ENCODE data around the gene RBM4.
A peak's percentile ranks its signal among the peaks of the same experiment; 100 is the strongest.
"Not testable (repeated sequence)": the region's sequence is repeated elsewhere in the genome, so short reads cannot be mapped to it uniquely, and the experiment has no call there.

The RBM4 gene, protein sequence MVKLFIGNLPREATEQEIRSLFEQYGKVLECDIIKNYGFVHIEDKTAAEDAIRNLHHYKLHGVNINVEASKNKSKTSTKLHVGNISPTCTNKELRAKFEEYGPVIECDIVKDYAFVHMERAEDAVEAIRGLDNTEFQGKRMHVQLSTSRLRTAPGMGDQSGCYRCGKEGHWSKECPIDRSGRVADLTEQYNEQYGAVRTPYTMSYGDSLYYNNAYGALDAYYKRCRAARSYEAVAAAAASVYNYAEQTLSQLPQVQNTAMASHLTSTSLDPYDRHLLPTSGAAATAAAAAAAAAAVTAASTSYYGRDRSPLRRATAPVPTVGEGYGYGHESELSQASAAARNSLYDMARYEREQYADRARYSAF

DNA sequence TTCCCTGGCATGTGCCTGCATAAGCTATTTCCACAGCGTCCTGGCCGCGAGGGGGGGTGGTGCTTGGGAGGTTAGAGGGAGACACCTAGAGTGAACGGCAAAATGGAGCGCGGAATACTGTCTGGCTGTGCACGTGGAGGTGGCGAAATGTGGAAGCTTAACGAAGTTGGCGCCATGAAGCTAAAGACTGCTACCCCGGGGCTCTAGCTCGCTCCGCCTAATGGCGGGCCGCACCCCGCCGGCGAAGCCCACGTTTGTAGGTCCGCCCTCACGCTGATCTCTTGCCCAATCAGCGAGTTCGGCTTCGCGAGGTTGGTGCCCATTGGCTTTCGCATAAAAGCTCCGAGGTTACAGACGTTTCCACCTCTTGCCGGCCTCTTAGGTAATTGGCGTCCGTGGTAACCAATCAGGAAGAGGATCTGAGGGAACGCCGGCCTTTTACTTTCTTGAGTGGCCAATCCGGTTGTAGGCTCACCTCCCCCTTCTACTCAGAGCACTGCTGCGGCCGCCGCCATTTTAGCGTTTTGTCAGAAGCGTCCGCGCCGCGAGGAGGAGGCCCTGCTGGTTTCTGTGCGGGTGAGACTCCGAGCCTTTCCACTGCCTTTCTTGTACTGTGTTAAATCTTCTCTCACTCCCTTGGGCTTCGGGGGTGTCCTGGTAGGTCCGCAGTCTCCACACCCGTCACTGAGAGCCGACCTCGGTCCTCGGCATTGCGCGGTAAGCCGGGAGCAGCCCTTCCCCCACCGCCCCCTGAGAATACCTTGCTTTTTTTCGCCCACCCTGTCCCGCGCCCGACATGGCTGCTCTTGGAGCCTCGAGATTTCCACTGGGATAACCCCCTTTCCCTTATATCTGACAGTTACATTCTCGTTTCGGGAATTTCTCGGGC, at the start of gene RBM4:
Gene RBM4 (plus strand): TSS at position 527 of the 889 bp plus-strand sequence. CDS start 1,009 bp downstream, outside the sequence.
- DNase-seq (ENCODE audit: low read depth in 3 of 3), result peak; percentile 88 to 96 (median 93)

DNA sequence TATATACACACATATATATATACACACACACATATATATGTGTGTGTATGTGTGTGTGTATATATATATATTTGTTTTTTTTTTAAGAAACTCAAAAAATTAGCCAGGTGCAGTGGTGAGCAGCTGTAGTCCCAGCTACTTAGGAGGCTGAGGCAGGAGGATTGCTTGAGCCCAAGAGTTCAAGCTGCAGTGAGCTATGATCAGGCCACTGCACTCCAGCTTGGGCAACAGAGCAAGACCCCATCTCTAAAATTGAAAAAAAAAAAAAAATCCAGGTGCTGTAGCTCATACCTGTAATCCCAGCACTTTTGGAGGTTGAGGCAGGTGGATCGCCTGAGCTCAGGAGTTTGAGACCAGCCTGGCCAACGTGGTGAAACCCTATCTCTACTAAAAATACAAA, 49.2 kb upstream of the RBM4 start:
- DNase-seq (ENCODE audit: low read depth in 3 of 3), result not testable (repeated sequence)

- no peak for DNase-seq (ENCODE audit: low read depth in 3 of 3)
Observed at GRCh38 chr11:66589996-66590675, 48.4 kb upstream of the RBM4 start.

DNA sequence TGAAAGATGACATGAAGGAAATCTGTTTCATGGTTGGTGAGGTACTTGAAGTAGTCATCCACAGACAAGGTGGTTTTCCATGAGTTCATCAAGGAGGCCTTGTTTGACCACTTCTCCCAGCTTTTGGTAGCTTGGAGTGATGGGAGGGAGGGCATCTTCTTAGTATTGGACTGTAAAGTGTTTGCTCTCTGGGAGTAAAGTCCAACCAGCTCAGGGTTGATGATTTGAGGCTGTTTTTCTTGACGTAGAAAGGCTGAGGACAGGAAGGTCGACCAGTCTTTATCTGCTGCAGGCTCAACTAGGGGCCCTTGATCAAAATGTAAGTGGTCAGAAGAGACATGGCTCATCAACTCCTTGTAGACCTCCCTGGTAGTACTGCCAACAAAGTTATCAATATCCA, 47.3 kb upstream of the RBM4 start:
- DNase-seq (ENCODE audit: low read depth in 3 of 3), result no peak

DNA sequence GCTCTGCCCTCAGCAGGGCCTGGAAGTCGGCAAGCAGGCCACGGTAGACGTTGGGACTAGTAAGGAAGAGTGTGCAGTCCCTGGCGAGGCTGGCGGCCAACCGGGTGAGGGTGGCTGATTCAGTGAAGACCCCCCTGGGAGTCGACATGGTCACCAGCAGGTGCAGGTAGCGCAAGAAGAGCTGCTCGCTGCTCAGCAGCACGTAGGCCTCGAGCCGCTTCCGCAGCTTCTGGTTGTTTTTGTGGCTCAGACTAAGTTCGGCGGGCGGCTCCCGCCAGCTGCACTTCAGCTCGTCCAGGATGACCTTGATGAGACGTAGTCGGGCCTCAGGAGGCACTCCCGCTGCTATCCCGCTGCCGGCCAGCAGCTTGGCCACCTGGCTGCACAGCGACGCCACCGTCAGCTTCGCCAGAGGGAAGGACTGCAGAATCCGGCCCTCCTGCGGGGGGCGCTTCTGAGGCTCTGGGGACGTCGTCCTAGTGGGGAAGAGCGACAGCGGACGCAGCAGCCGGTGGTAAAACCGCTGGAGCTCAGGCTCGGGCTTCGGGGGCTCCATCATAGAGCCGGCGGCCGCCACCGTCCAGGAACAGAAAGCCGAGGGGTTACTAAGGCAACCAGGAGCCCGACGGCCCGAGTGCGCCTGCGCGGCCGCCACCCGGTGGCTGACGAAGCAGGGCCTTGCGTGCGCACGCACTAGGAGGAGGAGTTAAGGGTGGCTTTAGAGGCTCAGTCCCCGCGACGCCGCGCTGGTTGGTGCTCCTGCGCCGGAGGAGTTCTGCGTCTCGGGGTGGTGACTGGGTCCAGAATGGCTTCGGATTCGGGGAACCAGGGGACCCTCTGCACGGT, 45.8 kb upstream of the RBM4 start, which contains the start of the genes CCDC87 and CCS:
Gene CCDC87 (minus strand): TSS at position 607 of the 846 bp plus-strand sequence. CDS start 48 bp downstream, at position 559.
Gene CCS (plus strand): TSS at position 729 of the 846 bp plus-strand sequence. CDS start 77 bp downstream, at position 806.
- peak; percentile 97 to 99 (median 98) for DNase-seq (ENCODE audit: low read depth in 3 of 3)

- DNase-seq (ENCODE audit: low read depth in 3 of 3), result no peak
Observed at GRCh38 chr11:66593303-66593635, 45.2 kb upstream of the RBM4 start.

GRCh38 chr11:66593650-66594049, 44.9 kb upstream of the RBM4 start:
- no peak for DNase-seq (ENCODE audit: low read depth in 3 of 3)

DNA sequence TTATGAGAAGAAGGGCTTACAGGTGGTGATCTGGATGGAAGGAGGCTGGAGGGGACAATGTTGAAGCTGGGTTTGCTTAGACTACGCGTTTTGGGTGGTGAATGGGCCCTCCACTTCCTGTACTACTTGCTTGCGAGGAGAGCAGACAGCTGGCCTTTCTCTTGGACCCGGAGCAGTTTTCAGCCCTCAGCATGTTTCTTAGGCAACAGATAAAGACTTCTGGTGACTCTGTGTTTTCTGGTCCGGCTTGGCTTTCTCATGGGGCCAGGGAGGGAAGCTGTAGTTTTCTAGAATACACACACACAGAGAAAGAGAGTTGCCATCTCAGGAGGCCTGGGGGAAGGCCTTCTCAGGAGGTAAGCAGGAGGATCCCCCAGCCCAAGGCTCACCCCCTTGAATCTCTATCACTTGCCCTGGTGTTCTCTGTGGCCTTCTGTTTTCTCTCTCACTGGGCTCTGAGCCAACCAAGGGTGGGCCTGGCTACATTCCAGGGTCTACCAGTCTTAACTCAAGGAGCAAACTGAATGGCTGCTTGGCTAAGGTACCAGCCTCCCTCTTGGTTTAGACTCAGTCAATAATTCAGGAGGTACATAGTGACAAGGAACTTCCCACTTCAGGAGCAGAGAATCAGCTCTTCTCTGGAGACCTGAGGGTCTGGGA, 43.1 kb upstream of the RBM4 start:
- DNase-seq (ENCODE audit: low read depth in 3 of 3), result no peak

GRCh38 chr11:66598993-66599392, 39.5 kb upstream of the RBM4 start:
- DNase-seq (ENCODE audit: low read depth in 3 of 3), result no peak

DNA sequence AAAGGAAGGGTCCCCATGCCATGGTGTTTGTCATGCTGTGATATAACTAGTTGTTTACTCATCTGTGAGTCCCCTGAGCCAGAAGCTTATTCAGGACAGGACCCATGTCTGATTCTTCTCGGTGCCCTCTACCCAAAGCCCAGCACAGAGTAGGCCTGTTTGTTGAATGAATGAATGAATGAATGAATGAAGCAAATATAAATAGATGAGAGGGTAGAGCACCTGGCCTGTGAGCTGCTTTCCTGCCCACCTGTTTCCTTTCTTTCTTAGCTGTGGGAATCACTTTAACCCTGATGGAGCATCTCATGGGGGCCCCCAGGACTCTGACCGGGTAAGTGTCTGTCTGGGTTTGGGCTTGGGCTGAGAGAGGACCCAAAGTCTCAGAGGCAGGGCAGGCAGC, 38.3 kb upstream of the RBM4 start:
- DNase-seq (ENCODE audit: low read depth in 3 of 3), result no peak

DNA sequence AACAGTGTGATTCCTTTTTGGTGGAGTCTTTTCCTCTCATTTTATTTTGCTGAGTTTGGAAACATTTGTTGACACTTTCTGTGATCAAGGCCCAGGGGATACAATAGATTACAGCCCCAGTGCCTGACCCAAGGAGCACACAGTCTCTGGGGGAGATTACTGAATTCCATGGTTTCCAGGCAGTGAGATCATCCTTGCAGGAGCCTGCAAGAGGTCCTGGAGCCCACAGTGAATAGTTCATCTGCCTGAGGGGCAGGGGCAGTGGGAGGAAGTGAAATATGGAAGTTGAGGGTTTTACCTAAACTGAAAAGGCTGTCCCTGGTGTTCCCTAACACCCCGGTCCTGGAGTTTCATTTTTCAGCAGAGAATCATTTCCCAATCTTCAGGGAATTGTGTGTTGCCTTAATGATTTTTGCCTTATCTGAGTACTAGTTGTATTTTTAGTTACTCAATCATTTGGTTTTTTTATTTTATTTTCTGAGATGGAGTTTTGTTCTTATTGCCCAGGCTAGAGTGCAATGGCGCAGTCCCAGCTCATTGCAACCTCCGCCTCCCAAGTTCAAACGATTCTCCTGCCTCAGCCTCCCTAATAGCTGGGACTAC, 37.8 kb upstream of the RBM4 start:
- no peak for DNase-seq (ENCODE audit: low read depth in 3 of 3)

DNA sequence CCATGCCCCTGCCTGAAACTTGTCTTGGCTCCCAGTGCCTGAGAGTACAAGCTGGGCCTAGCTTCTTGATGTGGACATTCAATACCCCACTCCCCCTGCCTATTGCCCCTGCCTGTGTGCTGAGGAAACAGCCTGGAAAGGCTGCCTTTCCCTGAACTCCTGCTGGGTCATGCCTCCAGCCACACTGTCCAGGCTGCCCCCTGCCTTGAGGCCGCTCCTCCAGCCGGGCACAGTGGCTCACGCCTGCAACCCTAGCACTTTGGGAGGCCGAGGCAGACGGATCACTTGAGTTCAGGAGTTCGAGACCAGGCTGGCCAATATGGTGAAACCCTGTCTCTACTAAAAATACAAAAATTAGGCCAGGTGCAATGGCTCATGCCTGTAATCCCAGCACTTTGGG, 35.4 kb upstream of the RBM4 start:
- DNase-seq (ENCODE audit: low read depth in 3 of 3), result no peak

- DNase-seq (ENCODE audit: low read depth in 3 of 3), result no peak
Observed at GRCh38 chr11:66604155-66604554, 34.3 kb upstream of the RBM4 start.

DNA sequence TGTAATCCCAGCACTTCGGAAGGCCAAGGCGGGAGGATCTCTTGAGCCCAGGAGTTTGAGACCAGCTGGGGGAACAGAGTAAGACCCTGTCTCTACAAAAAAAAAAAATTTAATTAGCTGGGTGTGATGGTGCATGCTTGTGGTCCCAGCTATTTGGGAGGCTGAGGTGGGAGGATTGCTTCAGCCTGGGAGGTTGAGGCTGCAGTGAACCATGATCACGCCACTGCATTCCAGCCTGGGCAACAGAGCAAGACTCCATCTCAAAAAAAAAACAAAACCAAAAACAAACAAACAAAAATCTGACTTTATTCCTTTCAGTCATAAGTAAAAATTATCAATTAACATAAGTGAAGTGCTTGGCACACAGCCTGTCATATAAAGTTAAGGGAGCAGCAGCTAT, 31.9 kb upstream of the RBM4 start:
- DNase-seq (ENCODE audit: low read depth in 3 of 3), result not testable (repeated sequence)

GRCh38 chr11:66607126-66607834, 31.2 kb upstream of the RBM4 start:
- no peak for DNase-seq (ENCODE audit: low read depth in 3 of 3)

- DNase-seq (ENCODE audit: low read depth in 3 of 3), result no peak
Observed at GRCh38 chr11:66609721-66610617, 28.5 kb upstream of the RBM4 start.

DNA sequence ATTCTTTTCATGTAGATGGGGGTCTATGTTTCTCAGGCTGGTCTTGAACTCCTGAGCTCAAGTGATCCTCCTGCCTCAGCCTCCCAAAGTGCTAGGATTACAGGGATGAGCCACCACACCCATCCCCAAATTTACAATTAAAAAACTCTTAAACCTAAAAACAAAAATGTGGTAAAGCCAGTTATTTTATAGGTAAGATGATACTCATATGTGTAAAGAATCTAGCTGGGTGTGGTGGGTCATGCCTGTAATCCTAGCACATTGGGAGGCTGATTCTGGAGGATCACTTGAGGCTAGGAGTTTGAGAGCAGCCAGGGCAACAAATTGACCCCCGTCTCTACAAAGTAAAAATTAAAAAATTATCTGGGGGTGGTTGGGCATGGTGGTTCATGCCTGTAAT, 26.0 kb upstream of the RBM4 start:
- no peak for DNase-seq (ENCODE audit: low read depth in 3 of 3)

- no peak for DNase-seq (ENCODE audit: low read depth in 3 of 3)
Observed at GRCh38 chr11:66614073-66614472, 24.4 kb upstream of the RBM4 start.

Measured in stimulated activated CD4-positive, alpha-beta T cell treated with anti-CD3 and anti-CD28 coated beads, TNF-alpha, amount 100 ng/mL, for 24 hours (primary cell).